Hepatocyte (in vitro differentiated cells): ENCODE results near the gene SPATA32. TPM values are rescaled to one million over a fixed set of nuclear protein-coding genes. Genes with fewer than 3 reads are reported as not detected.

Experiments
- DNase-seq: peaks from one replicate; pipeline ENCODE4 v3.0.0-alpha.2; 2016; ENCODE audit warnings: low spot score
- H2AFZ ChIP-seq: fragments of 200-600 bp; sonication (generic); 2 replicates; pipeline ENCODE4 v1.6.0; 2016; ENCODE audit warnings: antibody characterized with exemption, mild to moderate bottlenecking
- H3K27ac ChIP-seq: fragments of 200-600 bp; sonication (generic); 2 replicates; pipeline ENCODE4 v1.5.1; 2016; ENCODE audit warnings: mild to moderate bottlenecking
- H3K27me3 ChIP-seq: fragments of 200-600 bp; sonication (generic); 2 replicates; pipeline ENCODE4 v1.6.1; 2016
- H3K36me3 ChIP-seq: fragments of 200-600 bp; sonication (generic); replicated peaks from 2 replicates; pipeline ENCODE4 v1.5.1; 2016; ENCODE audit warnings: low read depth; ENCODE audit not compliant: insufficient read depth
- H3K4me1 ChIP-seq: fragments of 200-600 bp; sonication (generic); 2 replicates; pipeline ENCODE4 v1.5.1; 2016; ENCODE audit warnings: mild to moderate bottlenecking, moderate library complexity; ENCODE audit not compliant: insufficient read depth
- H3K4me2 ChIP-seq: fragments of 200-600 bp; sonication (generic); 2 replicates; pipeline ENCODE4 v1.6.0; 2016
- H3K4me3 ChIP-seq: fragments of 200-600 bp; sonication (generic); 2 replicates; pipeline ENCODE4 v1.5.1; 2016; ENCODE audit warnings: mild to moderate bottlenecking
- H3K79me2 ChIP-seq: fragments of 200-600 bp; sonication (generic); 2 replicates; pipeline ENCODE4 v1.6.0; 2017; ENCODE audit warnings: mild to moderate bottlenecking
- H3K9me2 ChIP-seq: fragments of 200-600 bp; sonication (generic); replicated peaks from 2 replicates; pipeline ENCODE4 v1.6.0; 2017; ENCODE audit warnings: mild to moderate bottlenecking; ENCODE audit not compliant: insufficient read depth
- H3K9me3 ChIP-seq: fragments of 200-600 bp; sonication (generic); 2 replicates; pipeline ENCODE4 v1.5.1; 2016; ENCODE audit warnings: low read depth, mild to moderate bottlenecking
- H4K20me1 ChIP-seq: fragments of 200-600 bp; sonication (generic); 2 replicates; pipeline ENCODE4 v1.6.0; 2016; ENCODE audit warnings: mild to moderate bottlenecking; ENCODE audit not compliant: insufficient read depth, poor library complexity, severe bottlenecking
- CTCF ChIP-seq: fragments of 200-600 bp; sonication (generic); IDR thresholded peaks from 2 replicates; pipeline ENCODE4 v1.5.1; 2016; ENCODE audit warnings: antibody characterized with exemption, mild to moderate bottlenecking; ENCODE audit not compliant: poor library complexity
- EZH2 ChIP-seq: fragments of 200-600 bp; sonication (generic); IDR thresholded peaks from 2 replicates; pipeline ENCODE4 v1.6.1; 2016; ENCODE audit warnings: antibody characterized with exemption, mild to moderate bottlenecking, borderline replicate concordance
- EZH2phosphoT487 ChIP-seq: fragments of 200-600 bp; sonication (generic); IDR thresholded peaks from one replicate; pipeline ENCODE4 v1.6.1; 2018; ENCODE audit warnings: antibody characterized with exemption, mild to moderate bottlenecking, low read depth, moderate library complexity; ENCODE audit not compliant: unreplicated experiment, severe bottlenecking
- WGBS: methylation state at CpG from one replicate; pipeline ENCODE4 v1.1.6; 2016; ENCODE audit warnings: low lambda C conversion rate; ENCODE audit errors: missing lambda C conversion rate; 5-methylcytosine and 5-hydroxymethylcytosine counted together
- polyA plus RNA-seq: library from polyadenylated mRNA; unstranded; fragments of >200 nt; fragmentation: Nextera tagmentation; extraction: Ambion mirVana; gene quantifications from 2 replicates; pipeline ENCODE4 v1.2.1, GENCODE V29; 2016
- total RNA-seq: library from RNA; depleted of rRNA; stranded (reverse); fragments of >200 nt; gene quantifications from 2 replicates; pipeline ENCODE4 v1.2.3, GENCODE V29; 2014

SPATA32 gene
- total and polyA plus RNA-seq, 2 experiments from 2014 or later, result 0.31 TPM; not detected in 1

- H4K20me1 ChIP-seq, result no peaks in the 10 kb centered on the region
- peaks cover 11% of the 10 kb centered on the region for H3K4me1 ChIP-seq
- H3K79me2 ChIP-seq, result peaks cover 6% of the 10 kb centered on the region
- H3K9me2 ChIP-seq, result no peaks in the 10 kb centered on the region
- TF ChIP-seq CTCF (peak; percentile 60), EZH2 (no peak)
- DNase-seq, result peak; percentile 66
- H3K27ac ChIP-seq, result peak overlapping the region; percentile 93
- peak overlapping the region; percentile 94 for H3K4me2 ChIP-seq
- H3K27me3 ChIP-seq, result no peaks in the 10 kb centered on the region
- H3K4me3 ChIP-seq, result peak overlapping the region; percentile 61
- 5% methylated on average over 32 of the region's 33 CpGs for WGBS
- H3K36me3 ChIP-seq, result no peaks in the 10 kb centered on the region
- H2AFZ ChIP-seq, result peak overlapping the region; percentile 92
- H3K9me3 ChIP-seq, result no peaks in the 10 kb centered on the region
Measured at GRCh38 chr17:45246861-45247428, 14.9 kb downstream of the SPATA32 start.

DNA sequence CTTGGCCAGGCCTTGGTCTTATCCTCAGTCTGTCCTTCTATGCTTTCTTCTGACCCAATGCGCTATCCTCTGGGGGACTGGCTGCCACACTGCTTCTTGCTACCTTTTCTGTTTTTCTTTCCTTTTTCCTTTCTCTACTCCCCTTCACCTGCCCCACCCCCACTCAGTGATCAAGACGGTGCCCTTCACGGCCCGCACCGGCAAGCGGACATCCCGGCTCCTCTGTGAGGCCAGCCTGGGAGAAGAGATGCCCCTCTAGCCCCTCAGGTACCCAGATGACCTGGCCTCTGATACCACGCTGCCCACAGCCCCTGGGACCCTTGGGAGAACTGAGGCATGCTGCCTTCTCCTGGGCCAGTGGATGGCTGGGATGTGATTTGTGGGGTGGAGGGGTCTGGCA, 15.6 kb downstream of the SPATA32 start:
- no peak overlapping the region for H3K27ac ChIP-seq
- no peaks in the 10 kb centered on the region for H3K9me3 ChIP-seq
- H3K36me3 ChIP-seq, result no peaks in the 10 kb centered on the region
- H4K20me1 ChIP-seq, result no peaks in the 10 kb centered on the region
- H2AFZ ChIP-seq, result no peak overlapping the region
- TF ChIP-seq CTCF, result no peak
- no peak for TF ChIP-seq EZH2phosphoT487
- no peak for TF ChIP-seq EZH2
- peaks cover 6% of the 10 kb centered on the region for H3K79me2 ChIP-seq
- H3K27me3 ChIP-seq, result peaks cover 1% of the 10 kb centered on the region
- DNase-seq, result no peak
- no peaks in the 10 kb centered on the region for H3K9me2 ChIP-seq
- H3K4me1 ChIP-seq, result peaks cover 13% of the 10 kb centered on the region
- 86% methylated on average over 8 of the region's 8 CpGs for WGBS
- H3K4me2 ChIP-seq, result peak overlapping the region; percentile 94
- H3K4me3 ChIP-seq, result no peak overlapping the region

DNA sequence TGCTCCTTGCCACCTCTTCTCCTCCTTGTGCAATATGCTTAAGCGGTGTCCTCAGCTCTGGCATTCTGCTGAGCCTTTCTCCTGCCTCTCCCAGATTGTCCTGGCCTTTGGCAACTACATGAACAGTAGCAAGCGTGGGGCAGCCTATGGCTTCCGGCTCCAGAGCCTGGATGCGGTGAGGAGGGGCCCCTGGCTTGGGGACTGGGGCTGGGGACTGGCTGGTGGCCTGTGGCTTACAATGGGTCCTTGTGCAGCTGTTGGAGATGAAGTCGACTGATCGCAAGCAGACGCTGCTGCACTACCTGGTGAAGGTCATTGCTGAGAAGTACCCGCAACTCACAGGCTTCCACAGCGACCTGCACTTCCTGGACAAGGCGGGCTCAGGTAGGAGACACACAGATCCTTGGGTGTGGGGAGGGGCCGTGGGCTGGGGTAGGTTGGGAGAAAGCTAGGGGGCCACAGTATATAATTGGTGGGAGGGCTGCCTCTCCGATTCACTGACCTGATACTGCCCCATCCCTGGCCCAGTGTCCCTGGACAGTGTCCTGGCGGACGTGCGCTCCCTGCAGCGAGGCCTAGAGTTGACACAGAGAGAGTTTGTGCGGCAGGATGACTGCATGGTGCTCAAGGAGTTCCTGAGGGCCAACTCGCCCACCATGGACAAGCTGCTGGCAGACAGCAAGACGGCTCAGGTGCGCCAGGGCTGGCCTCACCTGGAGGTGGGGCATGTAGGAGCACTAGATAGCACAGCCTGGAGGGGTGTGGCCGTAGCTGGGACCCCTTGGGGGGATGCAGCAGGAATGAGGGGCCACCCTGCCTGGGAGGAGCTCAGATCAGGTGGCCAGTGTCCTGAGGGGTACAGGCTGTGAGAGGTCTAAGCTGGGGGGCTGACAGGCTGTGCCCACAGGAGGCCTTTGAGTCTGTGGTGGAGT, 16.9 kb downstream of the SPATA32 start:
- H3K79me2 ChIP-seq, result peaks cover 6% of the 10 kb centered on the region
- no peak for DNase-seq
- H3K27me3 ChIP-seq, result peaks cover 13% of the 10 kb centered on the region
- H3K27ac ChIP-seq, result no peak overlapping the region
- TF ChIP-seq EZH2phosphoT487 (no peak), EZH2 (no peak), CTCF (no peak)
- no peak overlapping the region for H3K4me3 ChIP-seq
- H3K9me2 ChIP-seq, result no peaks in the 10 kb centered on the region
- no peaks in the 10 kb centered on the region for H4K20me1 ChIP-seq
- H3K36me3 ChIP-seq, result no peaks in the 10 kb centered on the region
- 95% methylated on average over 21 of the region's 21 CpGs for WGBS
- H3K4me2 ChIP-seq, result no peak overlapping the region
- H3K4me1 ChIP-seq, result peaks cover 21% of the 10 kb centered on the region
- H3K9me3 ChIP-seq, result no peaks in the 10 kb centered on the region
- H2AFZ ChIP-seq, result no peak overlapping the region
